ENCODE data around the gene ESYT1.

- TF ChIP-seq POLR2A (IDR thresholded peaks at IDR 0.05; ENCODE audit: low read depth) (no peak), CTCF (IDR thresholded peaks at IDR 0.05) (no peak), POLR2AphosphoS5 (IDR thresholded peaks at IDR 0.05) (no peak)
These were observed 31.6 kb downstream of the ESYT1 start for GRCh38 chr12:56159482-56160192.
